OCI-LY7 (cell line): ENCODE measurements around the gene SLC5A9. TPM values are rescaled to one million over a fixed set of nuclear protein-coding genes. Genes with fewer than 3 reads are reported as not detected.
A peak's percentile ranks its signal among the peaks of the same experiment; 100 is the strongest.

Experiments used
- BruUV-seq: library from RNA; stranded (reverse); fragments of 400-500 nt; replicated peaks from 2 replicates; lab custom pipeline; 2021; lab: Mats Ljungman, UMichigan
- CTCF ChIA-PET: fragments of 300-600 bp; sonication (Branson Sonifier 250); formaldehyde crosslinking; loops from one replicate; lab custom pipeline; 2022; ENCODE audit warnings: antibody characterized with exemption; ENCODE audit not compliant: unreplicated experiment; lab: Charles Lee
- POLR2A ChIA-PET: fragments of 300-600 bp; sonication (Branson Sonifier 250); formaldehyde crosslinking; loops from one replicate; lab custom pipeline; 2022; ENCODE audit warnings: antibody characterized with exemption; lab: Charles Lee
- DNase-seq: peaks from one replicate; pipeline ENCODE4 v3.0.0-alpha.2; 2015; ENCODE audit warnings: low spot score
- H2AFZ ChIP-seq: fragments of 200-600 bp; sonication (generic), shearing (Covaris generic); 2 replicates; pipeline ENCODE4 v1.6.1; 2014; ENCODE audit warnings: mild to moderate bottlenecking, antibody characterized with exemption, low read length, moderate library complexity
- H3K27ac ChIP-seq: fragments of 200-600 bp; sonication (generic); 2 replicates; pipeline ENCODE4 v1.5.1; 2014; ENCODE audit warnings: mixed run types, low read depth, mild to moderate bottlenecking, moderate library complexity, low read length, inconsistent platforms; ENCODE audit not compliant: poor library complexity, severe bottlenecking
- H3K36me3 ChIP-seq: fragments of 200-600 bp; sonication (generic); 2 replicates; pipeline ENCODE4 v1.6.1; 2014; ENCODE audit warnings: mild to moderate bottlenecking, antibody characterized with exemption, low read length, moderate library complexity, mixed read lengths; ENCODE audit not compliant: insufficient read depth
- H3K4me1 ChIP-seq: fragments of 200-600 bp; sonication (generic); 2 replicates; pipeline ENCODE4 v1.5.1; 2014; ENCODE audit warnings: mild to moderate bottlenecking, low read length; ENCODE audit not compliant: insufficient read depth, poor library complexity, severe bottlenecking
- H3K4me2 ChIP-seq: fragments of 200-600 bp; sonication (generic); 2 replicates; pipeline ENCODE4 v1.6.1; 2014; ENCODE audit warnings: mild to moderate bottlenecking, low read length
- H3K4me3 ChIP-seq: fragments of 200-600 bp; sonication (generic); 2 replicates; pipeline ENCODE4 v1.5.1; 2014; ENCODE audit warnings: mild to moderate bottlenecking, low read depth, low read length; ENCODE audit not compliant: poor library complexity, severe bottlenecking
- H3K79me2 ChIP-seq: fragments of 200-600 bp; sonication (generic); 2 replicates; pipeline ENCODE4 v1.6.1; 2016; ENCODE audit warnings: low read depth, mild to moderate bottlenecking, low read length, moderate library complexity, mixed read lengths; ENCODE audit not compliant: insufficient read depth
- H3K9me2 ChIP-seq: fragments of 200-600 bp; sonication (generic); 2 replicates; pipeline ENCODE4 v1.6.1; 2016; ENCODE audit warnings: mild to moderate bottlenecking, low read length, mixed read lengths; ENCODE audit not compliant: insufficient read depth
- H3K9me3 ChIP-seq: fragments of 200-600 bp; sonication (generic); 2 replicates; pipeline ENCODE4 v1.6.1; 2014; ENCODE audit warnings: mild to moderate bottlenecking, mixed run types, low read length, mixed read lengths
- H4K20me1 ChIP-seq: fragments of 200-600 bp; sonication (generic); 2 replicates; pipeline ENCODE4 v1.6.1; 2014; ENCODE audit warnings: mild to moderate bottlenecking, antibody characterized with exemption, low read length, moderate library complexity, mixed read lengths; ENCODE audit not compliant: insufficient read depth
- CTCF ChIP-seq: fragments of 200-600 bp; sonication (generic); conservative IDR thresholded peaks from 2 replicates; pipeline ENCODE4 v1.5.1; 2014; ENCODE audit warnings: mild to moderate bottlenecking, antibody characterized with exemption, low read length, moderate library complexity, mixed read lengths
- EZH2phosphoT487 ChIP-seq: fragments of 200-600 bp; sonication (generic); IDR thresholded peaks from 2 replicates; pipeline ENCODE4 v1.6.1; 2018; ENCODE audit warnings: low read depth, borderline replicate concordance, mild to moderate bottlenecking, mixed run types, antibody characterized with exemption, low read length, moderate library complexity, mixed read lengths
- intact Hi-C: fragments of 100-400 bp; cut with micrococcal nuclease; formaldehyde crosslinking; loops from one replicate; pipeline ENCODE4 v1.10.0; 2022; ENCODE audit not compliant: unreplicated experiment
- total RNA-seq, 2 experiments: library from RNA; depleted of rRNA in 1 of 2; stranded (reverse); fragments of >200 nt in 1 of 2; shearing (Covaris generic) in 1 of 2; gene quantifications; 2 replicates each; pipeline ENCODE4 v1.2.3, GENCODE V29; 2014 to 2022

SLC5A9 gene
- total RNA-seq, 2 experiments from 2014 or later: not detected

DNA sequence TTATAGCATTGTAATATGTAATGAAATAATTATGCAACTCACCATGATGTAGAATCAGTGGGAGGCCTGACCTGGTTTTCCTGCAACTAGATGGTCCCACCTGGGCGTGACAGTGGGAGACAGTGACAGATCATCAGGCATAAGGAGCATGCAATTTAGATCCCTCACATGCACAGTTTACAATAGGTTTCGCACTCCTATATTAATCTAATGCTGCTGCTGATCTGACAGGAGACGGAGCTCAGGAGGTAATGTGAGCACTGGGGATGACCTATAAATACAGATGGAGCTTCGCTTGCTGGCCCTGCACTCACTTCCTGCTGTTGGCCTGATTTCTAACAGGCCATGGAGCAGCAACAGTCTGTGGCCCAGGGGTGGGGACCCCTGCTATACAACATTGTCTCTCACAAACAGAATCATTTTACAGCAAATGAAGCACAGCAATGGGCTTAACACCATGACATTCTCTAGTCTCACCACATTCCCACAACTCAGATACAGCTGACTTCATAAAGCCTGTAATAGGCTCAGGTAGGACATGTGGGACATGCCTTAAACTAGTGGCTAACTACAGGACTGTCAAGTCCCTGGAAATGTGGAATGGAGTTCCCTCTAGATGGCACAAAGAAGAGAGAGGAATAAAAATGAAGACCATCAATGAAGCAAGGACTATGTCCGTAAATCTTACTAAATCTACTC lies 40.7 kb upstream of the SLC5A9 start:
- Histone ChIP-seq H3K36me3 (no peaks in the 10 kb centered on the region), H3K9me3 (no peaks in the 10 kb centered on the region), H2AFZ (no peak overlapping the region), H3K27ac (no peak overlapping the region), H4K20me1 (no peaks in the 10 kb centered on the region), H3K4me2 (no peak overlapping the region), H3K79me2 (no peaks in the 10 kb centered on the region), H3K9me2 (no peaks in the 10 kb centered on the region), H3K4me3 (no peak overlapping the region), H3K4me1 (no peaks in the 10 kb centered on the region)
- BruUV-seq: no TSS peak
- no peak for DNase-seq
- no peak for TF ChIP-seq EZH2phosphoT487
- no peak for TF ChIP-seq CTCF
- POLR2A ChIA-PET: no interaction called here
- CTCF ChIA-PET: no interaction called here
- intact Hi-C loops: no loop called here

- TF ChIP-seq EZH2phosphoT487: no peak
- no peak for TF ChIP-seq CTCF
- no TSS peak for BruUV-seq
- Histone ChIP-seq H3K27ac (no peak overlapping the region), H4K20me1 (no peaks in the 10 kb centered on the region), H3K9me2 (no peaks in the 10 kb centered on the region), H3K9me3 (peaks cover 1% of the 10 kb centered on the region; the same call in 1 of the 2 replicates), H3K79me2 (no peaks in the 10 kb centered on the region), H3K4me3 (no peak overlapping the region), H2AFZ (no peak overlapping the region), H3K36me3 (no peaks in the 10 kb centered on the region), H3K4me2 (no peak overlapping the region), H3K4me1 (no peaks in the 10 kb centered on the region)
- intact Hi-C loops: no loop called here
- peak; percentile 22 for DNase-seq
- ChIA-PET CTCF (no interaction called here), POLR2A (no interaction called here)
Measured at GRCh38 chr1:48182439-48182838, 40.1 kb upstream of the SLC5A9 start.

DNA sequence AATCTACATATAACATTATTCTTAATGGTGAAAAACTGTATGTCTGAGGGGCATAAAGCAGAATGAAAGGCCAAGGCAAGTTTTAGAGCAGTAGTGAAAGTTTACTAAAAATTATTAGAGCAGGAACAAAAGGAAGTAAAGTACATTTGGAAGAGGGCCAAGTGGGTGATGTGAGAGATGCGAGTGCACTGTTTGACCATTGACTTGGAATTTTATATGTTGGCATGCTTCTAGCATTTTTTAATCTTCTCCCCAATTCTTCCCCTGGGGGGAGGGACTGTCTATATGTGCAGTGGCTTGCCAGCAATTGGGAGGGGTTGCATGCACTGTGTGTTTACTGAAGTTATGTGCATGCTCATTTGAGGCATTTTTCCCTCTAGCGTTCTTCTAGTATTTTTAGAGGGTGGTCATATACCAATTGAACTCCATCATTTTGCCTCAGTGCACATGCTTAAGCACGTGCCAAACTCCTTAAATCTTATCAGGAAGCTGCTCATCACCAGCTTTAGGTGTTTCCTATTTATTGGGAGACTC lies 36.1 kb upstream of the SLC5A9 start:
- POLR2A ChIA-PET: no interaction called here
- Histone ChIP-seq H3K4me2 (no peak overlapping the region), H2AFZ (no peak overlapping the region), H3K4me1 (no peaks in the 10 kb centered on the region), H3K36me3 (no peaks in the 10 kb centered on the region), H3K9me3 (peaks cover 15% of the 10 kb centered on the region), H3K27ac (no peak overlapping the region), H3K4me3 (no peak overlapping the region), H3K79me2 (no peaks in the 10 kb centered on the region), H3K9me2 (no peaks in the 10 kb centered on the region), H4K20me1 (no peaks in the 10 kb centered on the region)
- no peak for DNase-seq
- no TSS peak for BruUV-seq
- no peak for TF ChIP-seq CTCF
- no peak for TF ChIP-seq EZH2phosphoT487
- CTCF ChIA-PET: no interaction called here
- intact Hi-C loops: no loop called here
